ENCODE data around the gene OR2S2.
"Not testable (repeated sequence)": the region's sequence is repeated elsewhere in the genome, so short reads cannot be mapped to it uniquely, and the experiment has no call there.

OR2S2 gene

GRCh38 chr9:35930521-35930920 is 27.4 kb downstream of the OR2S2 start:
- no peak for FAIRE-seq

GRCh38 chr9:35929453-35929718 is 28.6 kb downstream of the OR2S2 start:
- no peak for FAIRE-seq

- FAIRE-seq: no peak
These were observed 29.1 kb downstream of the OR2S2 start for GRCh38 chr9:35928591-35929452.

- FAIRE-seq: no peak
These were observed 33.8 kb downstream of the OR2S2 start for GRCh38 chr9:35923927-35924763.

- FAIRE-seq: no peak
These were observed 34.4 kb downstream of the OR2S2 start for GRCh38 chr9:35923598-35923926.

- no peak for FAIRE-seq
These were observed 37.8 kb downstream of the OR2S2 start for GRCh38 chr9:35920051-35920620.

GRCh38 chr9:35919212-35920008 is 38.5 kb downstream of the OR2S2 start:
- peak; percentile 62 for FAIRE-seq

GRCh38 chr9:35918780-35919179 is 39.2 kb downstream of the OR2S2 start:
- FAIRE-seq: no peak

GRCh38 chr9:35917261-35917660 is 40.7 kb downstream of the OR2S2 start:
- no peak for FAIRE-seq

- FAIRE-seq: no peak
These were observed 42.2 kb downstream of the OR2S2 start for GRCh38 chr9:35915681-35916294.

- no peak for FAIRE-seq
These were observed 43.6 kb downstream of the OR2S2 start for GRCh38 chr9:35914301-35914807.

GRCh38 chr9:35913429-35913828 is 44.5 kb downstream of the OR2S2 start:
- FAIRE-seq: not testable (repeated sequence)

- no peak for FAIRE-seq
These were observed 45.1 kb downstream of the OR2S2 start for GRCh38 chr9:35912791-35913400.

- FAIRE-seq: no peak
These were observed 46.3 kb downstream of the OR2S2 start for GRCh38 chr9:35911690-35912089.

GRCh38 chr9:35910613-35911359 is 47.2 kb downstream of the OR2S2 start:
- no peak for FAIRE-seq

- FAIRE-seq: no peak
These were observed 48.0 kb downstream of the OR2S2 start for GRCh38 chr9:35909687-35910612.

GRCh38 chr9:35909274-35909673 is 48.7 kb downstream of the OR2S2 start, which contains the start of gene SPAAR:
TSS of gene SPAAR (plus strand) at chr9:35909490. CDS start at chr9:35910464, 974 bp downstream.
- FAIRE-seq: no peak

GRCh38 chr9:35908504-35909125 is 49.3 kb downstream of the OR2S2 start:
- FAIRE-seq: no peak

- FAIRE-seq: no peak
These were observed 50.0 kb downstream of the OR2S2 start for GRCh38 chr9:35907711-35908503.
